Measurements from ENCODE around the gene PER3. TPM values are rescaled to one million over a fixed set of nuclear protein-coding genes. Genes with fewer than 3 reads are reported as not detected.

Gene PER3
- polyA plus RNA-seq (0.64 and 0.84 TPM in 2 replicates), polyA minus RNA-seq (1.7 and 2.4 TPM in 2 replicates)

DNA sequence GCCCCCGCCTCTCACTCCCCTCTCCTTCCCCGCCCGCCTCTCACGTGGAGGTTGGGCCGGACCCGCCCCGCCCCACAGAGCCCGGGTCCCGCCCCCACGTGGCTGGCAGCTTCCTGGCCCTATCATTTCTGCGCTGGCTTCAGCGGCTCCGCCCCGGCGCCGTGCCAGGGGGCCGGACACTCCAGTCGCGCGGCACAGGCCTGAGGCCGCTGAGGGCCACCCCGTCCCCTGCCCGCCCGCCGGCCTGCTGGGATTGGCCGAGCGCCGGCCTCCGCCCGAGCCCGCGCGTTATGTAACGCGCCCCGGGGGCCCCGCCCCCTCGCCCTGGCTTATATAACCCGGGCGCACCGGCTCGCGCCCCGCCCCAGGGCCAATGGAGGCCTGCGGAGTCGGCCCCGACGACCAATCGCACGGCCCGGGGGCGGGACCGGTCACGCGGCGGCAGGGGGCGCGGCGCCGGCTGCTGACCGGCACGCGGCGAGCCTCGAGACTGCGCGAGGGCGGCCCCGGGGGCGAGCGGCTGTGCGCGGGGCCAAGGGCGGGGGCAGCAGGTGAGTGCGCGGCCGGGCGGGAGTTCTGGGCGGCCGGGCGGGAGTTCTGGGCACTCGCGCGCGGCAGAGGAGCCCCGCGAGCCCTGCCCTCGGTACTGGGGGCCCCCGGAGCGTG, at the start of gene PER3:
Gene PER3 (plus strand): TSS at position 466 of the 666 bp plus-strand sequence. CDS start 587 bp downstream, outside the sequence.
- no peaks in the 10 kb centered on the region for H3K79me2 ChIP-seq (replicated peaks; ENCODE audit: insufficient read depth, low read length)
- H3K27ac ChIP-seq (ENCODE audit: low read length), result no peak within 1 kb of the TSS
- no peaks in the 10 kb centered on the region for H3K27me3 ChIP-seq (ENCODE audit: insufficient read depth, low read depth, low read length)
- no peaks in the 10 kb centered on the region for H3K9me3 ChIP-seq (ENCODE audit: low read length)
- H4K20me1 ChIP-seq (ENCODE audit: insufficient read depth), result no peaks in the 10 kb centered on the region
- H3K9ac ChIP-seq (ENCODE audit: low read length), result peak within 1 kb of the TSS; percentile 36
- no peaks in the 10 kb centered on the region for H3F3A ChIP-seq (ENCODE audit: insufficient read depth, low read length, poor library complexity, severe bottlenecking)
- TF ChIP-seq, protein P1, sequence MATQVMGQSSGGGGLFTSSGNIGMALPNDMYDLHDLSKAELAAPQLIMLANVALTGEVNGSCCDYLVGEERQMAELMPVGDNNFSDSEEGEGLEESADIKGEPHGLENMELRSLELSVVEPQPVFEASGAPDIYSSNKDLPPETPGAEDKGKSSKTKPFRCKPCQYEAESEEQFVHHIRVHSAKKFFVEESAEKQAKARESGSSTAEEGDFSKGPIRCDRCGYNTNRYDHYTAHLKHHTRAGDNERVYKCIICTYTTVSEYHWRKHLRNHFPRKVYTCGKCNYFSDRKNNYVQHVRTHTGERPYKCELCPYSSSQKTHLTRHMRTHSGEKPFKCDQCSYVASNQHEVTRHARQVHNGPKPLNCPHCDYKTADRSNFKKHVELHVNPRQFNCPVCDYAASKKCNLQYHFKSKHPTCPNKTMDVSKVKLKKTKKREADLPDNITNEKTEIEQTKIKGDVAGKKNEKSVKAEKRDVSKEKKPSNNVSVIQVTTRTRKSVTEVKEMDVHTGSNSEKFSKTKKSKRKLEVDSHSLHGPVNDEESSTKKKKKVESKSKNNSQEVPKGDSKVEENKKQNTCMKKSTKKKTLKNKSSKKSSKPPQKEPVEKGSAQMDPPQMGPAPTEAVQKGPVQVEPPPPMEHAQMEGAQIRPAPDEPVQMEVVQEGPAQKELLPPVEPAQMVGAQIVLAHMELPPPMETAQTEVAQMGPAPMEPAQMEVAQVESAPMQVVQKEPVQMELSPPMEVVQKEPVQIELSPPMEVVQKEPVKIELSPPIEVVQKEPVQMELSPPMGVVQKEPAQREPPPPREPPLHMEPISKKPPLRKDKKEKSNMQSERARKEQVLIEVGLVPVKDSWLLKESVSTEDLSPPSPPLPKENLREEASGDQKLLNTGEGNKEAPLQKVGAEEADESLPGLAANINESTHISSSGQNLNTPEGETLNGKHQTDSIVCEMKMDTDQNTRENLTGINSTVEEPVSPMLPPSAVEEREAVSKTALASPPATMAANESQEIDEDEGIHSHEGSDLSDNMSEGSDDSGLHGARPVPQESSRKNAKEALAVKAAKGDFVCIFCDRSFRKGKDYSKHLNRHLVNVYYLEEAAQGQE (IDR thresholded peaks at IDR 0.05; ENCODE audit: borderline replicate concordance), result no peak
- TF ChIP-seq EP300 (conservative IDR thresholded peaks at IDR 0.05; ENCODE audit: poor library complexity, severe bottlenecking) (peak; percentile 33), MXI1 (conservative IDR thresholded peaks at IDR 0.05; ENCODE audit: poor library complexity, severe bottlenecking) (peak; percentile 78), POLR2AphosphoS5 (IDR thresholded peaks at IDR 0.05) (peak; percentile 6)
- no peaks in the 10 kb centered on the region for H3K9me2 ChIP-seq (ENCODE audit: insufficient read depth, low read length)
- H2AFZ ChIP-seq (ENCODE audit: low read depth, low read length), result no peak within 1 kb of the TSS
- H3K36me3 ChIP-seq (ENCODE audit: insufficient read depth, low read length), result no peaks in the 10 kb centered on the region
- H3K4me2 ChIP-seq (ENCODE audit: low read length), result no peak within 1 kb of the TSS
- H3K4me3 ChIP-seq (ENCODE audit: low read length), result peak within 1 kb of the TSS; percentile 63

DNA sequence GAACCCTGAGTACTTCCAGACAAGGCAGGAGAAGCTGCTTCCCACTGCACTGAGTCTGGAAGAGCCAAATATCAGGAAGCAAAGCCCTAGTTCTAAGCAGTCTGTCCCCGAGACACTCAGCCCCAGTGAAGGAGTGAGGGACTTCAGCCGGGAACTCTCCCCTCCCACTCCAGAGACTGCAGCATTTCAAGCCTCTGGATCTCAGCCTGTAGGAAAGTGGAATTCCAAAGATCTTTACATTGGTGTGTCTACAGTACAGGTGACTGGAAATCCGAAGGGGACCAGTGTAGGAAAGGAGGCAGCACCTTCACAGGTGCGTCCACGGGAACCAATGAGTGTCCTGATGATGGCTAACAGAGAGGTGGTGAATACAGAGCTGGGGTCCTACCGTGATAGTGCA, 46.0 kb upstream of the PER3 start:
- Histone ChIP-seq H3K27ac (ENCODE audit: low read length) (no peak overlapping the region), H3K9me2 (ENCODE audit: insufficient read depth, low read length) (no peaks in the 10 kb centered on the region), H3K36me3 (ENCODE audit: insufficient read depth, low read length) (peaks cover 36% of the 10 kb centered on the region), H3K27me3 (ENCODE audit: insufficient read depth, low read depth, low read length) (no peaks in the 10 kb centered on the region), H3K9ac (ENCODE audit: low read length) (no peak overlapping the region), H3F3A (ENCODE audit: insufficient read depth, low read length, poor library complexity, severe bottlenecking) (no peaks in the 10 kb centered on the region), H3K9me3 (ENCODE audit: low read length) (no peaks in the 10 kb centered on the region), H3K4me2 (ENCODE audit: low read length) (no peak overlapping the region), H3K79me2 (replicated peaks; ENCODE audit: insufficient read depth, low read length) (no peaks in the 10 kb centered on the region), H2AFZ (ENCODE audit: low read depth, low read length) (no peak overlapping the region), H4K20me1 (ENCODE audit: insufficient read depth) (no peaks in the 10 kb centered on the region), H3K4me3 (ENCODE audit: low read length) (no peak overlapping the region)
- TF ChIP-seq EZH2 (IDR thresholded peaks at IDR 0.05; ENCODE audit: borderline replicate concordance, insufficient read depth, low read length, poor library complexity, severe bottlenecking) (no peak), TAF1 (IDR thresholded peaks at IDR 0.05; ENCODE audit: low read depth) (no peak), MXI1 (conservative IDR thresholded peaks at IDR 0.05; ENCODE audit: poor library complexity, severe bottlenecking) (no peak), RAD21 (conservative IDR thresholded peaks at IDR 0.05) (no peak), SMC3 (conservative IDR thresholded peaks at IDR 0.05; ENCODE audit: poor library complexity) (no peak)
- TF ChIP-seq, protein P2, sequence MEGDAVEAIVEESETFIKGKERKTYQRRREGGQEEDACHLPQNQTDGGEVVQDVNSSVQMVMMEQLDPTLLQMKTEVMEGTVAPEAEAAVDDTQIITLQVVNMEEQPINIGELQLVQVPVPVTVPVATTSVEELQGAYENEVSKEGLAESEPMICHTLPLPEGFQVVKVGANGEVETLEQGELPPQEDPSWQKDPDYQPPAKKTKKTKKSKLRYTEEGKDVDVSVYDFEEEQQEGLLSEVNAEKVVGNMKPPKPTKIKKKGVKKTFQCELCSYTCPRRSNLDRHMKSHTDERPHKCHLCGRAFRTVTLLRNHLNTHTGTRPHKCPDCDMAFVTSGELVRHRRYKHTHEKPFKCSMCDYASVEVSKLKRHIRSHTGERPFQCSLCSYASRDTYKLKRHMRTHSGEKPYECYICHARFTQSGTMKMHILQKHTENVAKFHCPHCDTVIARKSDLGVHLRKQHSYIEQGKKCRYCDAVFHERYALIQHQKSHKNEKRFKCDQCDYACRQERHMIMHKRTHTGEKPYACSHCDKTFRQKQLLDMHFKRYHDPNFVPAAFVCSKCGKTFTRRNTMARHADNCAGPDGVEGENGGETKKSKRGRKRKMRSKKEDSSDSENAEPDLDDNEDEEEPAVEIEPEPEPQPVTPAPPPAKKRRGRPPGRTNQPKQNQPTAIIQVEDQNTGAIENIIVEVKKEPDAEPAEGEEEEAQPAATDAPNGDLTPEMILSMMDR (IDR thresholded peaks at IDR 0.05; ENCODE audit: poor library complexity, severe bottlenecking), result no peak

Data from neural cell (in vitro differentiated cells).